Uterus (tissue), 2 donors: Measurements from ENCODE around the gene DLL3.

Experiments used
- CTCF ChIP-seq, 4 experiments: fragments of 200-600 bp in 2 of 4; fragments of 450-650 bp in 2 of 4; sonication (generic) in 2 of 4; IDR thresholded peaks; one replicate each; pipeline ENCODE4 v1.5.1; 2016 to 2019; ENCODE audit warnings: antibody characterized with exemption in 4 of 4, mild to moderate bottlenecking in 2 of 4, moderate library complexity in 1 of 4
- POLR2A ChIP-seq, 2 donors: fragments of 450-650 bp; IDR thresholded peaks; one replicate each; pipeline ENCODE4 v1.6.1; 2016; ENCODE audit warnings: antibody characterized with exemption in 2 of 2, mild to moderate bottlenecking in 1 of 2, moderate library complexity in 1 of 2

- peak in 2 of 4 experiments; percentile 3 to 28 for TF ChIP-seq CTCF (IDR thresholded peaks at IDR 0.05)
- TF ChIP-seq POLR2A (IDR thresholded peaks at IDR 0.05): peak; percentile 54 to 79
Measured at GRCh38 chr19:39480337-39481228, 18.2 kb upstream of the DLL3 start, which contains the start of gene TIMM50.
